KOPT-K1 (cell line): ENCODE results near the gene INTS6.

Experiments used
- H3K27ac ChIP-seq: fragments of 200-600 bp; sonication (generic); 2 replicates; pipeline ENCODE4 v1.5.1; 2016; ENCODE audit warnings: antibody characterized with exemption, mild to moderate bottlenecking, low read depth, low read length; ENCODE audit not compliant: poor library complexity, severe bottlenecking
- H3K36me3 ChIP-seq: fragments of 200-600 bp; sonication (generic); 2 replicates; pipeline ENCODE4 v1.5.1; 2017; ENCODE audit warnings: antibody characterized with exemption, mild to moderate bottlenecking, low read length, moderate library complexity; ENCODE audit not compliant: insufficient read depth
- H3K9me3 ChIP-seq: fragments of 200-600 bp; sonication (generic); 2 replicates; pipeline ENCODE4 v1.5.1; 2017; ENCODE audit warnings: antibody characterized with exemption, low read length, mild to moderate bottlenecking; ENCODE audit not compliant: insufficient read depth, poor library complexity, severe bottlenecking

Gene INTS6

DNA sequence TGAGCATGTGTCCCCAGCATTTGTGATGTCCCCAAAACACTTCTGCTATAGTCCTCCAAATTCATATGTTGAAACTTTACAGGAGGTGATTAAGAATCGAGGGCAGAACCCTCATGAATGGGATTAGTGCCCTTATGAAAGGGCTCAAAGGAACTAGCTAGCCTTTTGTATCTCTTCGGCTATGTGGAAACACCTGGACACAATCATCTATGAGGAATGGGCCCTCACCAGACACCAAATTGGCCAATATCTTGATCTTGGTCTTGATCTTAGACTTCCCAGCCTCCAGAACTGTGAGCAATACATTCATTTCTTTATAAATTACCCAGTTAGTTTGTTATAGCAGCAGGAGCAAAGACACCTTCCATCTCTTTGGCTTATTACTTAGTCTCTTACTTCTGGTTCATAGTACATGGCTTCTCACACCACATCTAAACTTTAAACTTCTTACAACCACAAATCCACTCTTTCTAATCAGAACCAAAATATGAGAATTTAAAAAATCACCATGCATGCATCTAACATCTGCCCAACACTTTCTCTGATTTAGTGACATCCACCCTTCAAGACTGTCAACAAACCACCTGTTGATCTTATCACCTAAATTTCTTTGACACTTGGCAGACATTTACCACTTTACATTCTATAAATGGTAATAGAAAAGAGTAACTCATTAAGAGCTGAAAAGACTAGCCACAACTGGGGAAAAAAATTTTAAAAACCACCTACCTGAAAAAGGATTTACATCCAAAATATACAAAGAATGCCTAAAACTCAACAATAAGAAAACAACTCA, 120.1 kb downstream of the INTS6 start:
- Histone ChIP-seq H3K36me3 (no peaks in the 10 kb centered on the region), H3K9me3 (no peaks in the 10 kb centered on the region), H3K27ac (no peak overlapping the region)

DNA sequence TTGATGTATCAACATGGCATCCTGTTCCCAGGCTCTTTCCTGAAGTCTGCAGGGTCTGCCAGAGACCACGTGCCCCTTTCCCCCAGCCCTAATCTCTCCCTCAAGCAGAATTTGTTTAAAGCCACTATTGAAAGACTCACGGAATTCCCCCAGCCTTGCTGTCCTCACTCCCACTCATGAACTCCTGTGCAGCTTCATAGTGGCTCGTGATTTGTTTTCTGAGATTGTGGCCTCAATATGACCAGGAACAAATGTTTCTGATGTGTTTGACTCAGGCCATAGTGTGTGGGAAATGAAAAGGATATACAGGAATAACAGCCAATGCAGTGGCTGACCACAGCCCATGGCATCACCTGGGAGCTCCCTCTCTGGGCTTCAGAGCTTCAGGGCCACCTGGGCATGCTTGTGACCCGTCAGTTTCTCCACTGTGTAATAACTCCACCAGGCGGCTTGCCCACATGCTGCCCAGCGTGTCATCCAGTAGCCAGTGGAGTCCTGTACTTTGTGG, 121.4 kb downstream of the INTS6 start:
- H3K36me3 ChIP-seq: no peaks in the 10 kb centered on the region
- H3K9me3 ChIP-seq: no peaks in the 10 kb centered on the region
- no peak overlapping the region for H3K27ac ChIP-seq

DNA sequence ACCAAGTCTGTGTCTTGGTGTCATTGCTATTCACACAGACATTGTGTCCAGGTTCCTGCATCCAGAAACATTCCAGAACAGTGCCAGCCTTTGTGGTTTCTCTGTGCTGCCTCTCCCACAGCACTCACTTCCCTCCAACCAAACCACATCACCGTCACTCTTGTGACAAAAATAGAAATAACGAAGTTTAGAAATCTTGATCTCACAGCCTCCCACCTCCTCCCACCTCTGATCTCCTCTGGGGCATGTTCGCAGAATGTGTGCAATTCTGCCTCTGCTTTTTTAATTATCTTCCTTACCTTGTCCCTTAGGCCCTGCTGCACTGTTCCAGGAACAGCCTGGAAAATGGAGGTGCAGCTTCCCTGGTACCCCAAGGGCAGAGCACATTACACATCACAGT, 122.0 kb downstream of the INTS6 start:
- no peaks in the 10 kb centered on the region for H3K36me3 ChIP-seq
- no peaks in the 10 kb centered on the region for H3K9me3 ChIP-seq
- H3K27ac ChIP-seq: no peak overlapping the region

DNA sequence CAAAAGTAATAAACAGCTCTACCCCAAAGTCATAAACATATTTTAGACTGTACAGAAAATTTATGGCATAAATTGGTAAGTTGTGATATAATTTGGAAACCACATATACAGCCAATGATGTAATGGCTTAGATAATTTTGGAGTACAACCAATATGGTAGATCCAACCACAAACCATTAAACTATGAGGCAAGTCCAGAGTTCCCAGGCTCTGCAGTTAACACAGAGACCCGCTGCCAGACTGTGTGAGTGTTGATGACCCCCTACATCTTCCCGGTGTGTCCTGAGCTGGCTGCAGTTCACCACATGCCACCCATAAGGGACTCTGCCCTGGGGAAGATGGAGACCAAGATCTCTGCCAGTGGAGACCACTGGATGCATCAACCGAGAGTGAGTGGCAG, 123.2 kb downstream of the INTS6 start:
- no peaks in the 10 kb centered on the region for H3K9me3 ChIP-seq
- no peaks in the 10 kb centered on the region for H3K36me3 ChIP-seq
- H3K27ac ChIP-seq: no peak overlapping the region

DNA sequence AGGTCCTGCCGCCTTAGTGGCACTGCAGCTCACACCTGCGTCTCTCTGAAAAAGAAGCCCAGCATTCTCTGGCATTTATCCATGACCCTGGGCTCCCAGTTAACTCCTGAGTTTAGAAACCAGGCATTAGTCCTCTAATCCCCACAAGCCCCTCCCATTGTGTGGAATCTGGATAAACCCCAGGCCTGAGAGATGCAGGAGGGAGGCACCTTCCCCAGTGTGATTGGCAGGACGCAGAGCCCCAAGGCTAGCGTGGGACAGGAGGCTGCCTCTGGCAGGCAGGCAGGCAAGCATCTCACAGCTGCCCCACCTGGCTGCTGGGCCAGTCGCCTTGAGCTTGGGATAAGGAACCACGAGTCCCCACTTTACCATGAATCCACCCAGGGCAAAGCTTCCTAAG, 124.3 kb downstream of the INTS6 start:
- Histone ChIP-seq H3K9me3 (no peaks in the 10 kb centered on the region), H3K27ac (no peak overlapping the region), H3K36me3 (no peaks in the 10 kb centered on the region)

DNA sequence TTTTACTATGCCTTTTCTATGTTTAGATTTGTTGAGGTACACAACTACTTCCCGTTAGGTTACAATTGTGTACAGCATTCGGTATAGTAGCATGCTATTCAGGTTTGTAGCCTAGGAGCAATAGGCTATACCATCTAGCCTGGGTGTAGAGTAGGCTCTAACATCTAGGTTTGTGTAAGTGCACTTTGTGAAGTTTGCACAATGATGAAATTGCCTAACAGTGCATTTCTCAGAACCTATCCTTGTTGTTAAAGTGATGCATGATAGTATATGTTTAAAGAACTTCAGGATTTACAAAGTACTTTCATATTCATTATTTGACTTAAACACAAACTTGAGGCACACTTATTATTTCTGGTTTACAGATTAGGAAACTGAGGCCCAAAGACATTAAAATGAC, 124.9 kb downstream of the INTS6 start:
- Histone ChIP-seq H3K27ac (no peak overlapping the region), H3K36me3 (no peaks in the 10 kb centered on the region), H3K9me3 (no peaks in the 10 kb centered on the region)

DNA sequence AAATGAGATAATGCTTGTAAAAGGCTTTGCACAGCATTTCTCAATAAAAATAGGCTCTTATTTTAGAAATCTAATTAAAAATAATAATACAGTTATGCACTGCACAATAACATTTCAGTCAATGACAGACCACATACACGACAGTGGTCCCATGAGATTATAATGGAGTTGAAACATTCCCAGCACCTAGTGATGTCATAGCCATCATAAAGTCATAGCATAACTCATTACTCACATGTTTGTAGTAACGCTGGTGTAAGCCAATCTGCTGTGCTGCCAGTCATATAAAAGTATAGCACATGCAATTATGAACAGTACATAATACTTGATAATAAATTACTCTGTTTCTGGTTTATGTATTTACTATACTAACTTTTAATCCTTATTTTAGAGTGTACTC, 126.1 kb downstream of the INTS6 start:
- Histone ChIP-seq H3K9me3 (no peaks in the 10 kb centered on the region), H3K27ac (no peak overlapping the region), H3K36me3 (no peaks in the 10 kb centered on the region)

DNA sequence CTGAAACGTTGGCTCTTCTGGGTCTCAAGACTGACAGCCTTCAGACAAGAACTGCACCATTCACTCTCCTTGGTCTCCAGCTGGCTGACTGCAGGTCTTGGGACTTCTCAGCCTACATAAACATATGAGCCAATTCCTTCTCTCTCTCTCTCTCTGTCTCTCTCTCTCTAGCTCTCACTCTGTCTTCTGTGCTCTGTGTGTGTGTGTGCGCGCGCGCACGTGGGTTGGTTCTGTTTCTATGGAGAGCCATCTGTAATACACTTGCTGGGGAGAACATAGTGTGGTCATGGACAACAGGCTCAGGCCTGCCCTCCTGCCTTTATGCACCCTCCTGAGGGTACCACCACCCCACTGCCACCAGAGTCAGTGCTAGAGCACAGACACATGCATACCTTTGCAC, 127.0 kb downstream of the INTS6 start:
- Histone ChIP-seq H3K9me3 (no peaks in the 10 kb centered on the region), H3K36me3 (no peaks in the 10 kb centered on the region), H3K27ac (no peak overlapping the region)

DNA sequence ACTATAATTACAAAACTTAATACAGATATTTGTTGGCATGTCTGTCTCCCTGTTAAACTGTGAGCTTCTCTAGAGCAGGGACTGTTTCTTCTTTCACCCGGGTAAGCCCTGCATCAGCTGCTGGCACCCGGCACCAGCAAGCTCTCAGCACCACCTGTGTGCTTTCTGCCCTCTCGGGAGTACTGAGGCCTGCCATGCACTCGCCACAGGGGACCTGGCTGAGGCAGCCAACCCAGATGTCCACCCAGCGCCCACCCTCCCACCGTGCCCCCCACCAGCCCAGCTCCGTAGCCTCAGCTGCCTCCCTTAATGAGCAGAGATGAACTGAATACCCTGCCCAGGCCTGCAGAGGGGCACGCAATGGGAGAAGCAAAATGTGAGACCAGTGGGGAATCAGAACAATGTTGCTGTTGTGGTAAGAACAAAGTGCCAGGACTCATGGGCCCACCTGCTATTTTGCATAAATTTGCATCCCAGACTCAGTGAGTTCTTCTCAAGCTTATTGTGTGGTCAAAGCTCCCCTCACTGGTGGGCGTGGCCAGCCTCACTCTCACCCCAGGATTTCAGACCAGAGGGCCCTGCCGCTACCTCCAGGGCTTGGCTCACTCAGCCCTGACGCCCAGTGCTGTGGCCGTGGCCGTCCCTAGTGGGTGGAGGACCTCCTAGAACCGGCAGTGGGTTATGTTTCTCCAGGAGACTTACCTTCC, 128.0 kb downstream of the INTS6 start:
- no peaks in the 10 kb centered on the region for H3K36me3 ChIP-seq
- H3K9me3 ChIP-seq: no peaks in the 10 kb centered on the region
- H3K27ac ChIP-seq: no peak overlapping the region

DNA sequence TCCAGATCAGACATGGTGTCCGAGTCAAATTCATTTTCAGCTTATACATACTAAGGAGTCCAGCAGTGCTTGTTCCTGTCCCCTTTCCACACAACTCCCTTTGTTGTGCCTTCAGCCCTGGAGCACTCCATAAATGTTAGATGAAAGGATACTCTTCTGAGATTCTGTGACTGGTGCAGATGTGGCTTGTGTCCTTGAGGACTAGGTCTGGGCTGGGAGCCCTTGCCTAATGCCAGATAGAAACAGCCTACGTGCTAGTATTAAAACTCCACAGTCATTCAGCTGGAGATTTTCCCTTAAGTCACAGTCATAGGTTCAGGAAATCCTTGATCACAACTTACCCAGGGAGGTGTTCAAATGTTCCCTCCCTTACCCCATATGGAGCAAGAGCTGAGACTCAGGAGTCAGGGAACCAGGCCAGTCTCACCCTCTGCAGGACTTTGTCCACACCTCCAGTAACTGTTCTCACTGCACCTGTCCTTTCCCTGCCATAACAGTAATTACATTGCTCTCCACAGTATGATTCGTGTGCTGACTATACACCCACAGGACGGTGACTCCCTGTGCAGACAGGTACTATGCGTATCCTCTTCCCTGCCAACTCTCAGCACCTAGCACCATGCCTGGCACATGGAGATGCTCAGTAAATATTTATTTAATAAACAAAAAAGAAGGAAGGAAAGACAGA, 128.9 kb downstream of the INTS6 start:
- no peaks in the 10 kb centered on the region for H3K9me3 ChIP-seq
- no peaks in the 10 kb centered on the region for H3K36me3 ChIP-seq
- H3K27ac ChIP-seq: no peak overlapping the region

DNA sequence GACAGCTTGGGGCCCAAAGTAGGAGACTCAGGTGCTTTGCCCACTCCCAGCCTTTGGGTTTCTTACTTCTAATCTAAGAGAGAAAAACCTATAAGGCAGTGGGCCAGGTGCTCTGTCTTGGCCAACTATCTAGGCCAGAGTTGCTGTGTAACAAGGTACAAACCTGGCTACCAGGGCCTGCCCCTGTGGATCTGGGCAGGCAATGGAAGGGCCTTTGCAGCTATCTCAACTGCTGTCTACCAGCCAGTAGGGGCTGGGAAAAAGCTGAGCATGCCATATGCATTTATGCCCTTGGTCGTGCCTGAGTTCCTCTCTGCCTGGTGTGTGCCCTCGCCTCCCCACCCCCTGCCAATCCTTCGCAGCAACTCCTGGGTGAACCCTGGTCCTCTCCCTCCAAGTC, 130.0 kb downstream of the INTS6 start:
- no peak overlapping the region for H3K27ac ChIP-seq
- no peaks in the 10 kb centered on the region for H3K9me3 ChIP-seq

DNA sequence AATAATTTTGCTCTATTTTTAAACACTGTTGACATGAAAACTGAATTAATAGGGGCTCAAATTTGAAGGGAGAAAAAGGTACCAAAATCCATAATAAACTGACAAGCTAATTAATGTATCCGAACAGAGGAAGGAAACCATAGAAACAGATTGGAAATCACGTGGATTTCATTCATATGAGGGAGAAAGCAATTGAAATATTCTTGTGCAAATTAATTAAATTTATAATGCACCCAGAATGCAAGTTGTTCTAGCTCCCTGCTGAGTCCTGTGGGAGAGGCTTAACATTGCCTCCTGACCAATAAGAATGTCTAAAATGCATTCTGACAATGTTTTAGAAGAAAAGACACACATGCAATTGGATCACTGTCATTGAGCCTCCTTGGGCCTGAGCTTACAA, 131.0 kb downstream of the INTS6 start:
- H3K36me3 ChIP-seq: no peaks in the 10 kb centered on the region
- H3K9me3 ChIP-seq: no peaks in the 10 kb centered on the region
- no peak overlapping the region for H3K27ac ChIP-seq

More for the DNA sequence above, 130.0 kb downstream of the INTS6 start:
- no peaks in the 10 kb centered on the region for H3K36me3 ChIP-seq

DNA sequence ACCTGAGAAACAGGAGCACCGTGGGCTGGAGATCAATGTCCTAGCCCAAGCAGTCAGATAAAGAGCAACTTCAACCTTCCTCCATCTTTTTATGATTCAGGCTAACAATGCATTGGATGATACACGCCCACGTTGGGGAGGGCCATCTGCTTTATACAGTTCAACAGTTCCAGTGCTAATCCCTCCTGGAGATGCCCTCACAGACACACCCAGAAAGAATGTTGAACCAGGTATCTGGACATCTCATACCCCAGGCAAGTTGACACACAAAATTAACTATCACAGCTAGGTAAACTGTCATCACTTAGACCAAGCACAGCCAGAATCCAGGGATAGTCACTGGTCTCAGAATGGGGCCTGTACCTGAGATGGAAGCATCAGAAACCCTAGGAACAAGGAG, 134.0 kb downstream of the INTS6 start:
- no peaks in the 10 kb centered on the region for H3K9me3 ChIP-seq
- no peaks in the 10 kb centered on the region for H3K36me3 ChIP-seq
- no peak overlapping the region for H3K27ac ChIP-seq

DNA sequence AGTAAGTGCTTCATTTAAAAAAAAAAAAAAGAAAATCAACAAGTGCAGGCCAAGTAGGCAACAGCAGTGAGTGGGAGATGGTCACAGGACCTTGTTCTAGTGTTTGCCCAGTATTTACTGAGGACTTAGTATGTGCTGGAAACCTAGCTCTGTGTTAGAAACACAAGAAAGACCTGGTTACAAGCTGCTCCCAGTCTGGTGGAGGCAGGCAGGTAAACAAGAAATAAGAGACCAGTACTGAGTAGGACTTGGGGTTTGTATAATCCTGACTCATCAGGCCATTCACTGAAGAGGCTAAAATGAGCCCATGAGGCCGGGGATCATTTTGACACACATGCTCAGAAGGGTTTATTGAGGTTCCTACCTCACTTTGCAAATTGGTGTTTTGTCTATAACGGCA, 134.8 kb downstream of the INTS6 start:
- H3K27ac ChIP-seq: no peak overlapping the region
- H3K9me3 ChIP-seq: no peaks in the 10 kb centered on the region
- no peaks in the 10 kb centered on the region for H3K36me3 ChIP-seq

DNA sequence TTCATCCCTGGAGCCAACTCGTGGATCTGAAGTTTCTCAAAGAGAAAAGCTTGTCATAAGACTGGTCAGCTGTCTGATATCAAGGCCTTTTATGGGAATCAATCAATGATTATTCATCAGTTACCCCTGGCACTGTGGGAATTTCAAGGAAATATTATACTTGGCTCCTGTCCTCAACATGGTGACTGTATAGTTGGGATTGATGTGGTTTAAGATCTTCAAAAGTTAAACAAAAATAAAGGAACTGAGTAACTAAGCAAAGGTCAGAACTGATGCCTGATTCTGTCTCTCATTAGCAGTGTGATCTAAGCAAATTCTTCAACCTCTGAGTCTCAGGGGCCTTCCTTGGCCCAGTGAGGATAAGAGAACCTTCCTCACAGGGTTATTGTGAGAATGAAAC, 135.6 kb downstream of the INTS6 start:
- no peaks in the 10 kb centered on the region for H3K36me3 ChIP-seq
- no peak overlapping the region for H3K27ac ChIP-seq
- H3K9me3 ChIP-seq: no peaks in the 10 kb centered on the region
